HCT116 (cell line): ENCODE results near the gene ZFP1. TPM values are rescaled to one million over a fixed set of nuclear protein-coding genes. Genes with fewer than 3 reads are reported as not detected.

Experiments used
- ATAC-seq: fragments of 200-7000 bp; cut with Tn5 transposase; 2 replicates; pipeline ENCODE4 v1.9.1; 2020; ENCODE audit warnings: mild to moderate bottlenecking, moderate library complexity
- BruUV-seq: library from RNA; stranded (reverse); fragments of 400-500 nt; replicated peaks from 2 replicates; lab custom pipeline; 2021; lab: Mats Ljungman, UMichigan
- CTCF ChIA-PET: fragments of 300-600 bp; sonication (Branson Sonifier 250); formaldehyde crosslinking; loops from one replicate; lab custom pipeline; 2021; ENCODE audit warnings: antibody characterized with exemption; lab: Charles Lee
- POLR2A ChIA-PET: fragments of 300-600, 350-600 bp; sonication (Branson Sonifier 250); formaldehyde crosslinking; loops from one replicate; lab custom pipeline; 2021; ENCODE audit warnings: antibody characterized with exemption; lab: Charles Lee
- RAD21 ChIA-PET, 2 experiments: fragments of 300-600 bp; sonication (Branson Sonifier 250); formaldehyde crosslinking; loops; one replicate each; lab custom pipeline; 2023; ENCODE audit warnings: low total read pairs in 2 of 2; ENCODE audit not compliant: uncharacterized antibody in 2 of 2, unreplicated experiment in 2 of 2, low non-redundant PET in 1 of 2; lab: Charles Lee
- DNase-seq: peaks from one replicate; pipeline ENCODE4 v3.0.0-alpha.2; 2010; ENCODE audit warnings: low read depth, low spot score
- H2AFZ ChIP-seq: fragments of 200-600 bp; shearing (Covaris generic), sonication (generic); 2 replicates; pipeline ENCODE4 v1.6.1; 2017; ENCODE audit warnings: low read depth, mixed run types, mixed read lengths, antibody characterized with exemption, low read length; ENCODE audit not compliant: poor library complexity, severe bottlenecking
- H3K27ac ChIP-seq: 2 replicates; pipeline ENCODE4 v1.5.1; 2012; ENCODE audit warnings: low read depth, low read length
- H3K27me3 ChIP-seq: fragments of 200-600 bp; sonication (generic); 2 replicates; pipeline ENCODE4 v1.6.1; 2016; ENCODE audit warnings: mixed run types, low read length, mixed read lengths; ENCODE audit not compliant: insufficient read depth
- H3K36me3 ChIP-seq, 2 experiments: fragments of 200-500 bp in 1 of 2; fragments of 200-600 bp in 1 of 2; sonication (Bioruptor generic) in 1 of 2; sonication (generic) in 1 of 2; 2 replicates each; pipeline versions ENCODE4 v1.5.1 to v1.6.1; 2014 to 2016; ENCODE audit warnings: low read length in 2 of 2, inconsistent platforms in 1 of 2, mixed read lengths in 1 of 2, mixed run types in 1 of 2; ENCODE audit not compliant: insufficient read depth in 2 of 2, control insufficient read depth in 1 of 2
- H3K4me1 ChIP-seq, 2 experiments: fragments of 200-600 bp in 1 of 2; sonication (generic) in 1 of 2; 2 replicates each; pipeline versions ENCODE4 v1.5.1 to v1.6.1; 2012 to 2017; ENCODE audit warnings: low read length in 2 of 2, inconsistent platforms in 1 of 2, mild to moderate bottlenecking in 1 of 2, mixed read lengths in 1 of 2, mixed run types in 1 of 2, moderate library complexity in 1 of 2; ENCODE audit not compliant: insufficient read depth in 2 of 2, control insufficient read depth in 1 of 2
- H3K4me2 ChIP-seq: fragments of 200-600 bp; sonication (generic); 2 replicates; pipeline ENCODE4 v1.6.1; 2017; ENCODE audit warnings: mixed run types, low read length, mixed read lengths
- H3K4me3 ChIP-seq, 2 experiments: fragments of 200-600 bp in 1 of 2; sonication (generic) in 1 of 2; replicated peaks in 1 of 2; 2 replicates each; pipeline ENCODE4 v1.5.1; 2011 to 2016; ENCODE audit warnings: low read length in 2 of 2, control low read depth in 1 of 2, low read depth in 1 of 2, mild to moderate bottlenecking in 1 of 2, mixed read lengths in 1 of 2, mixed run types in 1 of 2
- H3K79me2 ChIP-seq: fragments of 200-600 bp; sonication (generic); 2 replicates; pipeline ENCODE4 v1.6.1; 2017; ENCODE audit warnings: mild to moderate bottlenecking, mixed run types, low read length, moderate library complexity, mixed read lengths; ENCODE audit not compliant: insufficient read depth
- H3K9ac ChIP-seq: fragments of 200-600 bp; sonication (generic); 2 replicates; pipeline ENCODE4 v1.6.1; 2016; ENCODE audit warnings: low read length, mixed read lengths
- H3K9me2 ChIP-seq: fragments of 200-600 bp; sonication (generic), shearing (Covaris generic); 2 replicates; pipeline ENCODE4 v1.6.1; 2017; ENCODE audit warnings: mixed run types, mild to moderate bottlenecking, moderate library complexity; ENCODE audit not compliant: insufficient read depth
- H3K9me3 ChIP-seq, 2 experiments: fragments of 200-500 bp in 1 of 2; fragments of 200-600 bp in 1 of 2; sonication (Bioruptor generic) in 1 of 2; sonication (generic) in 1 of 2; 2 replicates each; pipeline ENCODE4 v1.6.1; 2014 to 2017; ENCODE audit warnings: low read length in 2 of 2, mixed read lengths in 2 of 2, inconsistent platforms in 1 of 2, low read depth in 1 of 2, mild to moderate bottlenecking in 1 of 2, mixed run types in 1 of 2, moderate library complexity in 1 of 2; ENCODE audit not compliant: control insufficient read depth in 1 of 2, insufficient read depth in 1 of 2
- H4K20me1 ChIP-seq: fragments of 200-600 bp; sonication (generic), shearing (Covaris generic); 2 replicates; pipeline ENCODE4 v1.6.1; 2017; ENCODE audit warnings: mixed run types, mild to moderate bottlenecking, moderate library complexity; ENCODE audit not compliant: insufficient read depth
- MAX ChIP-seq: IDR thresholded peaks from 2 replicates; pipeline ENCODE4 v1.6.1; 2012
- POLR2A ChIP-seq: IDR thresholded peaks from 2 replicates; pipeline ENCODE4 v1.7.0; 2011; ENCODE audit warnings: borderline replicate concordance; ENCODE audit not compliant: insufficient read depth, insufficient read length; ENCODE audit errors: extremely low read depth
- POLR2AphosphoS5 ChIP-seq: IDR thresholded peaks from 2 replicates; pipeline ENCODE4 v1.6.1; 2011; ENCODE audit warnings: mild to moderate bottlenecking, low read depth, low read length, moderate library complexity
- ZNF274 ChIP-seq: fragments of 200-500 bp; sonication (Bioruptor generic); IDR thresholded peaks from 2 replicates; pipeline ENCODE4 v1.6.1; 2014; ENCODE audit warnings: mild to moderate bottlenecking, low read depth, low read length, inconsistent platforms
- intact Hi-C: fragments of 100-400 bp; cut with micrococcal nuclease; formaldehyde crosslinking; loops from 2 replicates; pipeline ENCODE4 v1.10.0; 2022
- total RNA-seq: library from RNA; stranded (reverse); gene quantifications from one replicate; pipeline ENCODE4 v1.2.1, GENCODE V29; 2021; ENCODE audit not compliant: unreplicated experiment

ZFP1 gene
- total RNA-seq, 1 experiment from 2014 or later = 12.8 TPM

GRCh38 chr16:75169899-75170405 lies 21.6 kb downstream of the ZFP1 start:
- CTCF ChIA-PET = no interaction called here
- RAD21 ChIA-PET = no interaction called here
- no TSS peak for BruUV-seq

GRCh38 chr16:75172578-75172977 lies 24.3 kb downstream of the ZFP1 start:
- H3K9me3 ChIP-seq = peaks cover 44 to 56% of the 10 kb centered on the region in 2 experiments; a peak in 3 of 4 replicates
- no peak overlapping the region for H2AFZ ChIP-seq
- H3K4me3 ChIP-seq = no peak overlapping the region
- H3K36me3 ChIP-seq = peaks cover 6 to 30% of the 10 kb centered on the region in 2 experiments; a peak in 3 of 4 replicates
- RAD21 ChIA-PET = no interaction called here
- no peaks in the 10 kb centered on the region for H4K20me1 ChIP-seq
- no peak overlapping the region for H3K9ac ChIP-seq
- DNase-seq (no peak), ATAC-seq (no peak)
- H3K27me3 ChIP-seq = no peaks in the 10 kb centered on the region
- CTCF ChIA-PET = no interaction called here
- H3K27ac ChIP-seq = no peak overlapping the region
- H3K79me2 ChIP-seq = no peaks in the 10 kb centered on the region
- no peaks in the 10 kb centered on the region for H3K9me2 ChIP-seq
- H3K4me1 ChIP-seq = no peaks in the 10 kb centered on the region
- POLR2A ChIA-PET = no interaction called here
- H3K4me2 ChIP-seq = no peak overlapping the region
- intact Hi-C loops = no loop called here
- TF ChIP-seq POLR2A (no peak), POLR2AphosphoS5 (no peak)
- BruUV-seq = no TSS peak

More at GRCh38 chr16:75169899-75170405, 21.6 kb downstream of the ZFP1 start:
- DNase-seq (no peak), ATAC-seq (no peak)
- H3K4me1 ChIP-seq = no peaks in the 10 kb centered on the region
- no peaks in the 10 kb centered on the region for H3K79me2 ChIP-seq
- no peak overlapping the region for H3K4me3 ChIP-seq
- no peak overlapping the region for H3K4me2 ChIP-seq
- TF ChIP-seq ZNF274 = peak; percentile 94
- no peak for TF ChIP-seq MAX
- H2AFZ ChIP-seq = no peak overlapping the region
- peaks cover 8 to 45% of the 10 kb centered on the region in 2 experiments; a peak in 3 of 4 replicates for H3K36me3 ChIP-seq
- H3K9me2 ChIP-seq = no peaks in the 10 kb centered on the region
- no peaks in the 10 kb centered on the region for H4K20me1 ChIP-seq
- POLR2A ChIA-PET = no interaction called here
- H3K27me3 ChIP-seq = no peaks in the 10 kb centered on the region
- no peak overlapping the region for H3K9ac ChIP-seq
- intact Hi-C loops = no loop called here
- peaks cover 39 to 54% of the 10 kb centered on the region in 2 experiments; a peak in 3 of 4 replicates for H3K9me3 ChIP-seq
- H3K27ac ChIP-seq = no peak overlapping the region
